ENCODE results near the gene FBXL17.

FBXL17 gene

DNA sequence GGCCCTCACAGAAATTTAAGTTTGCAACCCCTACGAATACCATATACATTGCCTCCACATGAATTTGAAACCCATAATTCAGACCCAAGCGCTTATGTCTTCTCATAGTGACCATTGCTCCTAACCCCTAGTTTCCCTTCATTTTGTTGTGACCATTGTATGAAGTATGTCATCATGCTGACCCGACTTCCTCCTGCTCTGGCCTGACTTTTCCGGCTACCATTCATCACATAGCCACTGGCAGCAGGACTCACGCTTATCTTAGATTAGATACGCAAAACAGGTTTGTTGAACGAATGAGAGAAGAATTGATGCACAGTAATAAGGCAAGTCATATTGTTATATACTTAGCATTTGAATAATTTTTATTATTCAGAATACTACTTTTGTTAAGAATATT is 345.4 kb downstream of the FBXL17 start:
- POLR2A ChIA-PET: no interaction called here
- Histone ChIP-seq H3K4me1 (ENCODE audit: control insufficient read depth, insufficient read depth, low read length) (no peaks in the 10 kb centered on the region), H3K9me3 (ENCODE audit: control insufficient read depth, insufficient read depth, low read depth, low read length) (no peaks in the 10 kb centered on the region), H3K4me3 (ENCODE audit: low read depth, low read length) (no peak overlapping the region), H3K27ac (ENCODE audit: extremely low read depth, low read depth, low read length) (no peak overlapping the region), H3K36me3 (ENCODE audit: control insufficient read depth in 2 of 2, insufficient read depth in 1 of 2, low read length in 2 of 2) (no peaks in the 10 kb centered on the region)
- TF ChIP-seq SALL2 (tag by site-specific recombination; IDR thresholded peaks at IDR 0.05; ENCODE audit: borderline replicate concordance) (no peak), ZNF76 (tag by site-specific recombination; IDR thresholded peaks at IDR 0.05; ENCODE audit: borderline replicate concordance, low read depth) (no peak), PRDM1 (tag by site-specific recombination; IDR thresholded peaks at IDR 0.05) (no peak), ZNF341 (tag by site-specific recombination; IDR thresholded peaks at IDR 0.05; ENCODE audit: low read depth) (no peak), ZNF174 (tag by site-specific recombination; IDR thresholded peaks at IDR 0.05) (no peak), ZNF350 (tag by site-specific recombination; IDR thresholded peaks at IDR 0.05) (no peak), SP2 (tag by site-specific recombination; IDR thresholded peaks at IDR 0.05) (no peak), ZNF274 (IDR thresholded peaks at IDR 0.05; ENCODE audit: low read length) (no peak), ZNF274 (tag by site-specific recombination; IDR thresholded peaks at IDR 0.05; ENCODE audit: borderline replicate concordance) (no peak)
- TF ChIP-seq, protein P1, sequence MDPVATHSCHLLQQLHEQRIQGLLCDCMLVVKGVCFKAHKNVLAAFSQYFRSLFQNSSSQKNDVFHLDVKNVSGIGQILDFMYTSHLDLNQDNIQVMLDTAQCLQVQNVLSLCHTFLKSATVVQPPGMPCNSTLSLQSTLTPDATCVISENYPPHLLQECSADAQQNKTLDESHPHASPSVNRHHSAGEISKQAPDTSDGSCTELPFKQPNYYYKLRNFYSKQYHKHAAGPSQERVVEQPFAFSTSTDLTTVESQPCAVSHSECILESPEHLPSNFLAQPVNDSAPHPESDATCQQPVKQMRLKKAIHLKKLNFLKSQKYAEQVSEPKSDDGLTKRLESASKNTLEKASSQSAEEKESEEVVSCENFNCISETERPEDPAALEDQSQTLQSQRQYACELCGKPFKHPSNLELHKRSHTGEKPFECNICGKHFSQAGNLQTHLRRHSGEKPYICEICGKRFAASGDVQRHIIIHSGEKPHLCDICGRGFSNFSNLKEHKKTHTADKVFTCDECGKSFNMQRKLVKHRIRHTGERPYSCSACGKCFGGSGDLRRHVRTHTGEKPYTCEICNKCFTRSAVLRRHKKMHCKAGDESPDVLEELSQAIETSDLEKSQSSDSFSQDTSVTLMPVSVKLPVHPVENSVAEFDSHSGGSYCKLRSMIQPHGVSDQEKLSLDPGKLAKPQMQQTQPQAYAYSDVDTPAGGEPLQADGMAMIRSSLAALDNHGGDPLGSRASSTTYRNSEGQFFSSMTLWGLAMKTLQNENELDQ (tag by site-specific recombination; IDR thresholded peaks at IDR 0.05; ENCODE audit: low read depth): no peak
- TF ChIP-seq, protein P2, sequence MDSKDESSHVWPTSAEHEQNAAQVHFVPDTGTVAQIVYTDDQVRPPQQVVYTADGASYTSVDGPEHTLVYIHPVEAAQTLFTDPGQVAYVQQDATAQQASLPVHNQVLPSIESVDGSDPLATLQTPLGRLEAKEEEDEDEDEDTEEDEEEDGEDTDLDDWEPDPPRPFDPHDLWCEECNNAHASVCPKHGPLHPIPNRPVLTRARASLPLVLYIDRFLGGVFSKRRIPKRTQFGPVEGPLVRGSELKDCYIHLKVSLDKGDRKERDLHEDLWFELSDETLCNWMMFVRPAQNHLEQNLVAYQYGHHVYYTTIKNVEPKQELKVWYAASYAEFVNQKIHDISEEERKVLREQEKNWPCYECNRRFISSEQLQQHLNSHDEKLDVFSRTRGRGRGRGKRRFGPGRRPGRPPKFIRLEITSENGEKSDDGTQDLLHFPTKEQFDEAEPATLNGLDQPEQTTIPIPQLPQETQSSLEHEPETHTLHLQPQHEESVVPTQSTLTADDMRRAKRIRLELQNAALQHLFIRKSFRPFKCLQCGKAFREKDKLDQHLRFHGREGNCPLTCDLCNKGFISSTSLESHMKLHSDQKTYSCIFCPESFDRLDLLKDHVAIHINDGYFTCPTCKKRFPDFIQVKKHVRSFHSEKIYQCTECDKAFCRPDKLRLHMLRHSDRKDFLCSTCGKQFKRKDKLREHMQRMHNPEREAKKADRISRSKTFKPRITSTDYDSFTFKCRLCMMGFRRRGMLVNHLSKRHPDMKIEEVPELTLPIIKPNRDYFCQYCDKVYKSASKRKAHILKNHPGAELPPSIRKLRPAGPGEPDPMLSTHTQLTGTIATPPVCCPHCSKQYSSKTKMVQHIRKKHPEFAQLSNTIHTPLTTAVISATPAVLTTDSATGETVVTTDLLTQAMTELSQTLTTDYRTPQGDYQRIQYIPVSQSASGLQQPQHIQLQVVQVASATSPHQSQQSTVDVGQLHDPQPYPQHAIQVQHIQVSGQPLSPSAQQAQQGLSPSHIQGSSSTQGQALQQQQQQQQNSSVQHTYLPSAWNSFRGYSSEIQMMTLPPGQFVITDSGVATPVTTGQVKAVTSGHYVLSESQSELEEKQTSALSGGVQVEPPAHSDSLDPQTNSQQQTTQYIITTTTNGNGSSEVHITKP (tag by site-specific recombination; IDR thresholded peaks at IDR 0.05): no peak
- CTCF ChIA-PET: no interaction called here

DNA sequence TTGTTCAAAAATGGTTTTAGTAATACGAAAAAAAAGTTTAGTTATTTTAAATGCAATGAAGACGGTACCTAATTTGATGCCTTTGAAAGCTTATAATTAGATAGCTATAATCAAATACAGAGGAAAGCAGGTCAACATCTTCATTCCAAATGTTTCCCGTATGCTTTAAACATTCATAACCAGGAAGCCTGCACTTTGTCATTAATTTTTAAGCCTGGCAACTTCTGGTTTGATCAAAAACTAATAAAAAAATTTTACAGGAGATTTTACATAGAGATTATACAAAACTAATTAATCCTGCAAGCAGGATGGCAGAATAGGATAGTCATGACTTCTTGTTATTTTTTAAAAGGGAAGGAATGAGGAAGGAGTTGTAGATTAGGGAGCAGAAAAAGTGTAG is 353.0 kb downstream of the FBXL17 start:
- ChIA-PET CTCF (no interaction called here), POLR2A (no interaction called here)
- no peak overlapping the region for H3K27ac ChIP-seq (ENCODE audit: extremely low read depth, low read depth, low read length)
- no peaks in the 10 kb centered on the region for H3K36me3 ChIP-seq (ENCODE audit: control insufficient read depth in 2 of 2, insufficient read depth in 1 of 2, low read length in 2 of 2)
- no peak overlapping the region for H3K4me3 ChIP-seq (ENCODE audit: low read depth, low read length)
- 0 out of 2 replicates have a peak, but pooled peaks cover 2% of the 10 kb centered on the region for H3K4me1 ChIP-seq (ENCODE audit: control insufficient read depth, insufficient read depth, low read length)
- no peaks in the 10 kb centered on the region for H3K9me3 ChIP-seq (ENCODE audit: control insufficient read depth, insufficient read depth, low read depth, low read length)
- TF ChIP-seq MZF1 (tag by site-specific recombination; IDR thresholded peaks at IDR 0.05; ENCODE audit: borderline replicate concordance): no peak
- TF ChIP-seq ZNF76 (tag by site-specific recombination; IDR thresholded peaks at IDR 0.05; ENCODE audit: borderline replicate concordance, low read depth): no peak
- no peak for TF ChIP-seq ZNF624 (tag by site-specific recombination; IDR thresholded peaks at IDR 0.05)
- TF ChIP-seq ZNF174 (tag by site-specific recombination; IDR thresholded peaks at IDR 0.05): no peak
- no peak for TF ChIP-seq ZBTB1 (tag by site-specific recombination; IDR thresholded peaks at IDR 0.05)
- no peak for TF ChIP-seq ZFHX2 (tag by site-specific recombination; conservative IDR thresholded peaks at IDR 0.05)
- no peak for TF ChIP-seq ZNF239 (tag by site-specific recombination; IDR thresholded peaks at IDR 0.05)
- no peak for TF ChIP-seq ZNF837 (tag by site-specific recombination; IDR thresholded peaks at IDR 0.05)
- TF ChIP-seq ZNF19 (tag by site-specific recombination; IDR thresholded peaks at IDR 0.05; ENCODE audit: low read depth): no peak
- no peak for TF ChIP-seq SP2 (tag by site-specific recombination; IDR thresholded peaks at IDR 0.05)
- TF ChIP-seq, protein P3, sequence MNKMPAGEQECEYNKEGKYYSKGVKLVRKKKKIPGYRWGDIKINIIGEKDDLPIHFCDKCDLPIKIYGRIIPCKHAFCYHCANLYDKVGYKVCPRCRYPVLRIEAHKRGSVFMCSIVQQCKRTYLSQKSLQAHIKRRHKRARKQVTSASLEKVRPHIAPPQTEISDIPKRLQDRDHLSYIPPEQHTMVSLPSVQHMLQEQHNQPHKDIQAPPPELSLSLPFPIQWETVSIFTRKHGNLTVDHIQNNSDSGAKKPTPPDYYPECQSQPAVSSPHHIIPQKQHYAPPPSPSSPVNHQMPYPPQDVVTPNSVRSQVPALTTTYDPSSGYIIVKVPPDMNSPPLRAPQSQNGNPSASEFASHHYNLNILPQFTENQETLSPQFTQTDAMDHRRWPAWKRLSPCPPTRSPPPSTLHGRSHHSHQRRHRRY (tag by site-specific recombination; IDR thresholded peaks at IDR 0.05): no peak
- TF ChIP-seq, protein P4, sequence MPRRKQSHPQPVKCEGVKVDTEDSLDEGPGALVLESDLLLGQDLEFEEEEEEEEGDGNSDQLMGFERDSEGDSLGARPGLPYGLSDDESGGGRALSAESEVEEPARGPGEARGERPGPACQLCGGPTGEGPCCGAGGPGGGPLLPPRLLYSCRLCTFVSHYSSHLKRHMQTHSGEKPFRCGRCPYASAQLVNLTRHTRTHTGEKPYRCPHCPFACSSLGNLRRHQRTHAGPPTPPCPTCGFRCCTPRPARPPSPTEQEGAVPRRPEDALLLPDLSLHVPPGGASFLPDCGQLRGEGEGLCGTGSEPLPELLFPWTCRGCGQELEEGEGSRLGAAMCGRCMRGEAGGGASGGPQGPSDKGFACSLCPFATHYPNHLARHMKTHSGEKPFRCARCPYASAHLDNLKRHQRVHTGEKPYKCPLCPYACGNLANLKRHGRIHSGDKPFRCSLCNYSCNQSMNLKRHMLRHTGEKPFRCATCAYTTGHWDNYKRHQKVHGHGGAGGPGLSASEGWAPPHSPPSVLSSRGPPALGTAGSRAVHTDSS (tag by site-specific recombination; IDR thresholded peaks at IDR 0.05): no peak
- TF ChIP-seq ZNF37A (tag by site-specific recombination; IDR thresholded peaks at IDR 0.05): no peak
- TF ChIP-seq, protein P5, sequence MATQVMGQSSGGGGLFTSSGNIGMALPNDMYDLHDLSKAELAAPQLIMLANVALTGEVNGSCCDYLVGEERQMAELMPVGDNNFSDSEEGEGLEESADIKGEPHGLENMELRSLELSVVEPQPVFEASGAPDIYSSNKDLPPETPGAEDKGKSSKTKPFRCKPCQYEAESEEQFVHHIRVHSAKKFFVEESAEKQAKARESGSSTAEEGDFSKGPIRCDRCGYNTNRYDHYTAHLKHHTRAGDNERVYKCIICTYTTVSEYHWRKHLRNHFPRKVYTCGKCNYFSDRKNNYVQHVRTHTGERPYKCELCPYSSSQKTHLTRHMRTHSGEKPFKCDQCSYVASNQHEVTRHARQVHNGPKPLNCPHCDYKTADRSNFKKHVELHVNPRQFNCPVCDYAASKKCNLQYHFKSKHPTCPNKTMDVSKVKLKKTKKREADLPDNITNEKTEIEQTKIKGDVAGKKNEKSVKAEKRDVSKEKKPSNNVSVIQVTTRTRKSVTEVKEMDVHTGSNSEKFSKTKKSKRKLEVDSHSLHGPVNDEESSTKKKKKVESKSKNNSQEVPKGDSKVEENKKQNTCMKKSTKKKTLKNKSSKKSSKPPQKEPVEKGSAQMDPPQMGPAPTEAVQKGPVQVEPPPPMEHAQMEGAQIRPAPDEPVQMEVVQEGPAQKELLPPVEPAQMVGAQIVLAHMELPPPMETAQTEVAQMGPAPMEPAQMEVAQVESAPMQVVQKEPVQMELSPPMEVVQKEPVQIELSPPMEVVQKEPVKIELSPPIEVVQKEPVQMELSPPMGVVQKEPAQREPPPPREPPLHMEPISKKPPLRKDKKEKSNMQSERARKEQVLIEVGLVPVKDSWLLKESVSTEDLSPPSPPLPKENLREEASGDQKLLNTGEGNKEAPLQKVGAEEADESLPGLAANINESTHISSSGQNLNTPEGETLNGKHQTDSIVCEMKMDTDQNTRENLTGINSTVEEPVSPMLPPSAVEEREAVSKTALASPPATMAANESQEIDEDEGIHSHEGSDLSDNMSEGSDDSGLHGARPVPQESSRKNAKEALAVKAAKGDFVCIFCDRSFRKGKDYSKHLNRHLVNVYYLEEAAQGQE (tag by site-specific recombination; IDR thresholded peaks at IDR 0.05): no peak
